DMS 273 (cell line): ENCODE data around the gene REEP1.
"Not testable (repeated sequence)": the region's sequence is repeated elsewhere in the genome, so short reads cannot be mapped to it uniquely, and the experiment has no call there.

Experiments
- DNase-seq: peaks from one replicate; lab custom pipeline; 2025; ENCODE audit not compliant: unreplicated experiment; lab: John Stamatoyannopoulos, UW

REEP1 gene

GRCh38 chr2:86347401-86347800, 10.0 kb upstream of the REEP1 start:
- no peak for DNase-seq

GRCh38 chr2:86345783-86346370, 8.5 kb upstream of the REEP1 start:
- not testable (repeated sequence) for DNase-seq

- no peak for DNase-seq
These were observed 7.0 kb upstream of the REEP1 start for GRCh38 chr2:86344404-86344803.

GRCh38 chr2:86342488-86342887, 5.1 kb upstream of the REEP1 start:
- no peak for DNase-seq

- no peak for DNase-seq
These were observed 4.0 kb upstream of the REEP1 start for GRCh38 chr2:86341470-86341869.

- no peak for DNase-seq
These were observed 1.4 kb upstream of the REEP1 start for GRCh38 chr2:86338778-86339295.

- peak; percentile 74 for DNase-seq
These were observed 667 bp downstream of the REEP1 start for GRCh38 chr2:86336675-86337243.

GRCh38 chr2:86335865-86336674, 1.4 kb downstream of the REEP1 start:
- peak; percentile 42 for DNase-seq

GRCh38 chr2:86333378-86333777, 4.0 kb downstream of the REEP1 start:
- peak; percentile 20 for DNase-seq

GRCh38 chr2:86332654-86333053, 4.8 kb downstream of the REEP1 start:
- no peak for DNase-seq

- DNase-seq = no peak
These were observed 6.0 kb downstream of the REEP1 start for GRCh38 chr2:86331384-86331783.

- DNase-seq = no peak
These were observed 7.4 kb downstream of the REEP1 start for GRCh38 chr2:86330001-86330400.

- no peak for DNase-seq
These were observed 14.0 kb downstream of the REEP1 start for GRCh38 chr2:86323273-86324021.

- no peak for DNase-seq
These were observed 17.5 kb downstream of the REEP1 start for GRCh38 chr2:86319700-86320580.

- DNase-seq = no peak
These were observed 22.3 kb downstream of the REEP1 start for GRCh38 chr2:86315084-86315483.

GRCh38 chr2:86314125-86314524, 23.3 kb downstream of the REEP1 start:
- DNase-seq = peak; percentile 27

- DNase-seq = no peak
These were observed 24.1 kb downstream of the REEP1 start for GRCh38 chr2:86313341-86313740.

- DNase-seq = no peak
These were observed 25.5 kb downstream of the REEP1 start for GRCh38 chr2:86311879-86312278.

- no peak for DNase-seq
These were observed 27.5 kb downstream of the REEP1 start for GRCh38 chr2:86309966-86310365.

- no peak for DNase-seq
These were observed 28.3 kb downstream of the REEP1 start for GRCh38 chr2:86308984-86309695.
